ENCODE measurements around the gene RBFA.

Gene RBFA

DNA sequence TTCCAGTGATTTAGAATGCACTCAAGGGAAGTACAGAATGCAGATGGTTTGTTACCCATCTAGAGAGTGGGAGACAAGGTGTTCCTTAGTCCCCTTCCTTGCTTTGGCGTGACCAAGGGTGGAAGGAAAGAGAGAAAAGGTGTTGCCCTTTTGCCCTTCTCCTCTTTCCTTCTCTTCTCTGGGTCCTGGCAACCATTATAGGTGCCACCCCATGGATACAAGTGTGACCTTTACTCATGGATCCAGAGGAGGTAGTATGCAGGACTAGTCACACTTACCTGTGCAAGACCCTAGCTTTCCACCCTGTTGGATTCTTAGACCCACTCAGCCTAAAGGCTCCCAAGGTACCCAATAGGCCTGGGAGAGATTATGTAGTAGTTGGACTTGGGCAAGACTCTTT, 11.6 kb upstream of the RBFA start (continued):
- no peak for TF ChIP-seq ZNF112 (tag by site-specific recombination; IDR thresholded peaks at IDR 0.05)
- peak; percentile 56; the same call in 1 of the 2 replicates for TF ChIP-seq ZNF155 (tag by site-specific recombination; IDR thresholded peaks at IDR 0.05)
- peak; percentile 68; the same call in 1 of the 2 replicates for TF ChIP-seq ZNF560 (tag by site-specific recombination; IDR thresholded peaks at IDR 0.05; ENCODE audit: borderline replicate concordance)
- TF ChIP-seq, protein P1, sequence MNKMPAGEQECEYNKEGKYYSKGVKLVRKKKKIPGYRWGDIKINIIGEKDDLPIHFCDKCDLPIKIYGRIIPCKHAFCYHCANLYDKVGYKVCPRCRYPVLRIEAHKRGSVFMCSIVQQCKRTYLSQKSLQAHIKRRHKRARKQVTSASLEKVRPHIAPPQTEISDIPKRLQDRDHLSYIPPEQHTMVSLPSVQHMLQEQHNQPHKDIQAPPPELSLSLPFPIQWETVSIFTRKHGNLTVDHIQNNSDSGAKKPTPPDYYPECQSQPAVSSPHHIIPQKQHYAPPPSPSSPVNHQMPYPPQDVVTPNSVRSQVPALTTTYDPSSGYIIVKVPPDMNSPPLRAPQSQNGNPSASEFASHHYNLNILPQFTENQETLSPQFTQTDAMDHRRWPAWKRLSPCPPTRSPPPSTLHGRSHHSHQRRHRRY (tag by site-specific recombination; IDR thresholded peaks at IDR 0.05) = no peak
- no peak for TF ChIP-seq ZFP69B (tag by site-specific recombination; IDR thresholded peaks at IDR 0.05)
- 0 out of 2 replicates have a peak, but pooled peaks have one; percentile 12 for TF ChIP-seq ZNF660 (tag by site-specific recombination; IDR thresholded peaks at IDR 0.05)
- TF ChIP-seq ZNF138 (tag by site-specific recombination; IDR thresholded peaks at IDR 0.05; ENCODE audit: borderline replicate concordance) = no peak
- TF ChIP-seq, protein P2, sequence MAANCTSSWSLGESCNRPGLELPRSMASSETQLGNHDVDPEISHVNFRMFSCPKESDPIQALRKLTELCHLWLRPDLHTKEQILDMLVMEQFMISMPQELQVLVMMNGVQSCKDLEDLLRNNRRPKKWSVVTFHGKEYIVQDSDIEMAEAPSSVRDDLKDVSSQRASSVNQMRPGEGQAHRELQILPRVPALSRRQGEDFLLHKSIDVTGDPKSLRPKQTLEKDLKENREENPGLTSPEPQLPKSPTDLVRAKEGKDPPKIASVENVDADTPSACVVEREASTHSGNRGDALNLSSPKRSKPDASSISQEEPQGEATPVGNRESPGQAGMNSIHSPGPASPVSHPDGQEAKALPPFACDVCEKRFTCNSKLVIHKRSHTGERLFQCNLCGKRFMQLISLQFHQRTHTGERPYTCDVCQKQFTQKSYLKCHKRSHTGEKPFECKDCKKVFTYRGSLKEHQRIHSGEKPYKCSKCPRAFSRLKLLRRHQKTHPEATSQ (tag by site-specific recombination; IDR thresholded peaks at IDR 0.05) = no peak
- 0 out of 2 replicates have a peak, but pooled peaks have one; percentile 45 for TF ChIP-seq ZNF302 (tag by site-specific recombination; IDR thresholded peaks at IDR 0.05; ENCODE audit: low read depth)
- no peak for TF ChIP-seq ZNF670 (tag by site-specific recombination; IDR thresholded peaks at IDR 0.05; ENCODE audit: low read depth)
- TF ChIP-seq ZNF404 (tag by site-specific recombination; IDR thresholded peaks at IDR 0.05) = 0 out of 2 replicates have a peak, but pooled peaks have one; percentile 65
- no peak for TF ChIP-seq KLF9 (tag by site-specific recombination; IDR thresholded peaks at IDR 0.05; ENCODE audit: low read depth)
- peak; percentile 63; the same call in 1 of the 2 replicates for TF ChIP-seq ZNF184 (tag by site-specific recombination; IDR thresholded peaks at IDR 0.05)
- peak; percentile 22; the same call in 1 of the 2 replicates for TF ChIP-seq ZNF585B (tag by site-specific recombination; IDR thresholded peaks at IDR 0.05)
- TF ChIP-seq ZNF626 (tag by site-specific recombination; IDR thresholded peaks at IDR 0.05) = peak; percentile 99
- no peak for TF ChIP-seq ZNF777 (tag by site-specific recombination; IDR thresholded peaks at IDR 0.05; ENCODE audit: borderline replicate concordance)
- no peak for TF ChIP-seq ZNF223 (tag by site-specific recombination; IDR thresholded peaks at IDR 0.05)
- no peak for TF ChIP-seq GLIS2 (tag by site-specific recombination; IDR thresholded peaks at IDR 0.05)
- TF ChIP-seq ZBTB20 (tag by site-specific recombination; IDR thresholded peaks at IDR 0.05) = no peak
- TF ChIP-seq TCF7L2 (IDR thresholded peaks at IDR 0.05; ENCODE audit: borderline replicate concordance, low read depth, low read length) = no peak
- TF ChIP-seq ZNF621 (tag by site-specific recombination; IDR thresholded peaks at IDR 0.05) = peak; percentile 61; the same call in 1 of the 2 replicates
- TF ChIP-seq, protein P3, sequence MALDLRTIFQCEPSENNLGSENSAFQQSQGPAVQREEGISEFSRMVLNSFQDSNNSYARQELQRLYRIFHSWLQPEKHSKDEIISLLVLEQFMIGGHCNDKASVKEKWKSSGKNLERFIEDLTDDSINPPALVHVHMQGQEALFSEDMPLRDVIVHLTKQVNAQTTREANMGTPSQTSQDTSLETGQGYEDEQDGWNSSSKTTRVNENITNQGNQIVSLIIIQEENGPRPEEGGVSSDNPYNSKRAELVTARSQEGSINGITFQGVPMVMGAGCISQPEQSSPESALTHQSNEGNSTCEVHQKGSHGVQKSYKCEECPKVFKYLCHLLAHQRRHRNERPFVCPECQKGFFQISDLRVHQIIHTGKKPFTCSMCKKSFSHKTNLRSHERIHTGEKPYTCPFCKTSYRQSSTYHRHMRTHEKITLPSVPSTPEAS (tag by site-specific recombination; IDR thresholded peaks at IDR 0.05) = no peak
- TF ChIP-seq ZBTB7A (tag by site-specific recombination; IDR thresholded peaks at IDR 0.05; ENCODE audit: low read depth) = no peak
- no peak for TF ChIP-seq ZNF266 (tag by site-specific recombination; IDR thresholded peaks at IDR 0.05; ENCODE audit: low read depth)
- peak; percentile 18; the same call in 1 of the 2 replicates for TF ChIP-seq SP3 (tag by site-specific recombination; IDR thresholded peaks at IDR 0.05)
- TF ChIP-seq ZFP41 (tag by site-specific recombination; IDR thresholded peaks at IDR 0.05; ENCODE audit: borderline replicate concordance) = no peak
- 0 out of 2 replicates have a peak, but pooled peaks have one; percentile 37 for TF ChIP-seq ZNF701 (tag by site-specific recombination; IDR thresholded peaks at IDR 0.05)
- no peak for TF ChIP-seq ZNF792 (tag by site-specific recombination; IDR thresholded peaks at IDR 0.05)
- TF ChIP-seq GLI2 (tag by site-specific recombination; IDR thresholded peaks at IDR 0.05; ENCODE audit: borderline replicate concordance, low read depth) = no peak
- TF ChIP-seq, protein P4, sequence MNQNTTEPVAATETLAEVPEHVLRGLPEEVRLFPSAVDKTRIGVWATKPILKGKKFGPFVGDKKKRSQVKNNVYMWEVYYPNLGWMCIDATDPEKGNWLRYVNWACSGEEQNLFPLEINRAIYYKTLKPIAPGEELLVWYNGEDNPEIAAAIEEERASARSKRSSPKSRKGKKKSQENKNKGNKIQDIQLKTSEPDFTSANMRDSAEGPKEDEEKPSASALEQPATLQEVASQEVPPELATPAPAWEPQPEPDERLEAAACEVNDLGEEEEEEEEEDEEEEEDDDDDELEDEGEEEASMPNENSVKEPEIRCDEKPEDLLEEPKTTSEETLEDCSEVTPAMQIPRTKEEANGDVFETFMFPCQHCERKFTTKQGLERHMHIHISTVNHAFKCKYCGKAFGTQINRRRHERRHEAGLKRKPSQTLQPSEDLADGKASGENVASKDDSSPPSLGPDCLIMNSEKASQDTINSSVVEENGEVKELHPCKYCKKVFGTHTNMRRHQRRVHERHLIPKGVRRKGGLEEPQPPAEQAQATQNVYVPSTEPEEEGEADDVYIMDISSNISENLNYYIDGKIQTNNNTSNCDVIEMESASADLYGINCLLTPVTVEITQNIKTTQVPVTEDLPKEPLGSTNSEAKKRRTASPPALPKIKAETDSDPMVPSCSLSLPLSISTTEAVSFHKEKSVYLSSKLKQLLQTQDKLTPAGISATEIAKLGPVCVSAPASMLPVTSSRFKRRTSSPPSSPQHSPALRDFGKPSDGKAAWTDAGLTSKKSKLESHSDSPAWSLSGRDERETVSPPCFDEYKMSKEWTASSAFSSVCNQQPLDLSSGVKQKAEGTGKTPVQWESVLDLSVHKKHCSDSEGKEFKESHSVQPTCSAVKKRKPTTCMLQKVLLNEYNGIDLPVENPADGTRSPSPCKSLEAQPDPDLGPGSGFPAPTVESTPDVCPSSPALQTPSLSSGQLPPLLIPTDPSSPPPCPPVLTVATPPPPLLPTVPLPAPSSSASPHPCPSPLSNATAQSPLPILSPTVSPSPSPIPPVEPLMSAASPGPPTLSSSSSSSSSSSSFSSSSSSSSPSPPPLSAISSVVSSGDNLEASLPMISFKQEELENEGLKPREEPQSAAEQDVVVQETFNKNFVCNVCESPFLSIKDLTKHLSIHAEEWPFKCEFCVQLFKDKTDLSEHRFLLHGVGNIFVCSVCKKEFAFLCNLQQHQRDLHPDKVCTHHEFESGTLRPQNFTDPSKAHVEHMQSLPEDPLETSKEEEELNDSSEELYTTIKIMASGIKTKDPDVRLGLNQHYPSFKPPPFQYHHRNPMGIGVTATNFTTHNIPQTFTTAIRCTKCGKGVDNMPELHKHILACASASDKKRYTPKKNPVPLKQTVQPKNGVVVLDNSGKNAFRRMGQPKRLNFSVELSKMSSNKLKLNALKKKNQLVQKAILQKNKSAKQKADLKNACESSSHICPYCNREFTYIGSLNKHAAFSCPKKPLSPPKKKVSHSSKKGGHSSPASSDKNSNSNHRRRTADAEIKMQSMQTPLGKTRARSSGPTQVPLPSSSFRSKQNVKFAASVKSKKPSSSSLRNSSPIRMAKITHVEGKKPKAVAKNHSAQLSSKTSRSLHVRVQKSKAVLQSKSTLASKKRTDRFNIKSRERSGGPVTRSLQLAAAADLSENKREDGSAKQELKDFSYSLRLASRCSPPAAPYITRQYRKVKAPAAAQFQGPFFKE (tag by site-specific recombination; IDR thresholded peaks at IDR 0.05; ENCODE audit: borderline replicate concordance) = no peak
- TF ChIP-seq ZNF501 (tag by site-specific recombination; IDR thresholded peaks at IDR 0.05) = no peak; the same call in 1 of the 2 replicates
- TF ChIP-seq ZNF248 (tag by site-specific recombination; IDR thresholded peaks at IDR 0.05) = peak; percentile 92
- 0 out of 2 replicates have a peak, but pooled peaks have one; percentile 52 for TF ChIP-seq KLF16 (tag by site-specific recombination; IDR thresholded peaks at IDR 0.05)
